ENCODE results near the gene LAIR2. TPM values are rescaled to one million over a fixed set of nuclear protein-coding genes. Genes with fewer than 3 reads are reported as not detected.
A peak's percentile ranks its signal among the peaks of the same experiment; 100 is the strongest.

The LAIR2 gene
- total and polyA plus RNA-seq, 8 donors: 0.30 TPM; not detected in 7

DNA sequence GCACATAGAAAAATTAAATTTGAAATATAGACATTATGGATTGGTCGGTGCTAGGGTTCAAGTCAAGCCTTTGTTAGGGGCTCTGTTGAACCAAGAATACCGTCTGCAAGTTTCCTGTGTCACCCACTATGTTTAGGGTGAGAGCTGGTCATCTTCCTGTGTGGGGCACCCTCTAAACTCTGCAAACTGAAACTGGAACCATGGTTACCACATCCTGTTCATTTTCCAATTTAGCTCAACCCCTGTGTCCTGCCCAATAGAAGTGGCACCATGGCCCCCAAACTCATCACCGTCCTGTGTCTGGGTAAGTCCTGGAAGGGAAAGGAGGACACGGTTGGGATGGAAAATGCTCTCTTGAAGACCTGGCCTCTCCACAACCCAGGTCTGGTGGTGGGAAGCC lies 29.9 kb downstream of the LAIR2 start:
- Histone ChIP-seq H3K4me3 (no peak overlapping the region), H3K27me3 (peaks cover 0 to 47% (median 6%) of the 10 kb centered on the region in 3 donors), H3K9me3 (no peaks in the 10 kb centered on the region), H3K27ac (no peak overlapping the region), H3K4me1 (no peaks in the 10 kb centered on the region), H3K36me3 (no peaks in the 10 kb centered on the region)
- WGBS, 5 donors: 63 to 77% (median 71%) methylated on average over 4 of the region's 4 CpGs
- TF ChIP-seq POLR2AphosphoS5 (IDR thresholded peaks at IDR 0.05) (no peak), EP300 (IDR thresholded peaks at IDR 0.05) (no peak), POLR2A (IDR thresholded peaks at IDR 0.05) (no peak)
- TF ChIP-seq, protein P1, sequence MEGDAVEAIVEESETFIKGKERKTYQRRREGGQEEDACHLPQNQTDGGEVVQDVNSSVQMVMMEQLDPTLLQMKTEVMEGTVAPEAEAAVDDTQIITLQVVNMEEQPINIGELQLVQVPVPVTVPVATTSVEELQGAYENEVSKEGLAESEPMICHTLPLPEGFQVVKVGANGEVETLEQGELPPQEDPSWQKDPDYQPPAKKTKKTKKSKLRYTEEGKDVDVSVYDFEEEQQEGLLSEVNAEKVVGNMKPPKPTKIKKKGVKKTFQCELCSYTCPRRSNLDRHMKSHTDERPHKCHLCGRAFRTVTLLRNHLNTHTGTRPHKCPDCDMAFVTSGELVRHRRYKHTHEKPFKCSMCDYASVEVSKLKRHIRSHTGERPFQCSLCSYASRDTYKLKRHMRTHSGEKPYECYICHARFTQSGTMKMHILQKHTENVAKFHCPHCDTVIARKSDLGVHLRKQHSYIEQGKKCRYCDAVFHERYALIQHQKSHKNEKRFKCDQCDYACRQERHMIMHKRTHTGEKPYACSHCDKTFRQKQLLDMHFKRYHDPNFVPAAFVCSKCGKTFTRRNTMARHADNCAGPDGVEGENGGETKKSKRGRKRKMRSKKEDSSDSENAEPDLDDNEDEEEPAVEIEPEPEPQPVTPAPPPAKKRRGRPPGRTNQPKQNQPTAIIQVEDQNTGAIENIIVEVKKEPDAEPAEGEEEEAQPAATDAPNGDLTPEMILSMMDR (IDR thresholded peaks at IDR 0.05): no peak
- peak in 1 of 2 donors; percentile 9 for DNase-seq
- intact Hi-C loops (cut with DNase I; ENCODE audit: low total_unique reads): no loop called here

DNA sequence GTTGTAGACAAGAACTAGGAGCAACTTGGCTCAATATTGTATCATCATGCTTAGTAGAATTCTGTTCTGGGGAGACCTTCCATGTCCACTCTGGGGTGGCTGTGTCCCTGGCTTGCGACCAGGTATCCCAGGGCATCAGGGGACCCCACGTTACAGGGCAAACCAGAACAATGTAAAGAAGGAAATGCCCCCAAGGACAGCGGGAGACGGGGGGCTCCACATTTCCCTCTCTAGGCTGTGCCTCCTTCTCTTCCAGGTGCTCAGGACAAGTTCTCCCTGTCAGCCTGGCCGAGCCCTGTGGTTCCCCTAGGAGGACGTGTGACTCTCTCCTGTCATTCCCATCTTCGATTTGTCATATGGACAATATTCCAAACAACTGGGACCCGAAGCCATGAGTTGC lies 30.8 kb downstream of the LAIR2 start:
- Histone ChIP-seq H3K36me3 (no peaks in the 10 kb centered on the region), H3K9me3 (no peaks in the 10 kb centered on the region), H3K27me3 (peaks cover 0 to 39% (median 6%) of the 10 kb centered on the region in 3 donors), H3K27ac (no peak overlapping the region), H3K4me1 (no peaks in the 10 kb centered on the region), H3K4me3 (no peak overlapping the region)
- no peak for DNase-seq
- TF ChIP-seq POLR2AphosphoS5 (IDR thresholded peaks at IDR 0.05) (no peak), POLR2A (IDR thresholded peaks at IDR 0.05) (no peak), EP300 (IDR thresholded peaks at IDR 0.05) (no peak)
- TF ChIP-seq, protein P1 (IDR thresholded peaks at IDR 0.05): no peak
- 71 to 87% (median 77%) methylated on average over 8 of the region's 8 CpGs for WGBS, 5 donors
- intact Hi-C loops (cut with DNase I; ENCODE audit: low total_unique reads): no loop called here

DNA sequence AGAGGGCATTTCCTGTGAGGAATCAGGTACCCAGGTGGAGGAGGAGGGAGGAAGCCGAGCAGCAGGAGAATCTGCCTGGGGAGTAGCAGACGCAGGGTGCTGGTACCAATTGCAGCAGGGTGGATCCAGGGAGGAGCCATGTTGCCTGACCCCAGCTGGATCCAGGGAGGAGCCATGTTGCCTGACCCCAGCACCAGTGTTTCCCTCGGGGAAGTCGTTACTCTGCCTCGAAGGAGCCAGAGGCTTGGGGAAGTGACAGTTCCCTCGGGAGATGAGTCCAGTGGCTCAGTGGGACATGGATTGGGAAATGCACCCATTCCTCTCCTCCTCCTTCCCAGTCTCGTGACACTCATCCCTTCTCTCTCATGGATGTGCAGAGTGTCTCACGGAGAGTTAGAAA lies 31.5 kb downstream of the LAIR2 start:
- H3K9me3 ChIP-seq: no peaks in the 10 kb centered on the region
- H3K27me3 ChIP-seq: peaks cover 0 to 37% (median 6%) of the 10 kb centered on the region in 3 donors
- TF ChIP-seq POLR2AphosphoS5 (IDR thresholded peaks at IDR 0.05) (no peak), POLR2A (IDR thresholded peaks at IDR 0.05) (no peak), EP300 (IDR thresholded peaks at IDR 0.05) (no peak)
- TF ChIP-seq, protein P1 (IDR thresholded peaks at IDR 0.05): no peak
- intact Hi-C loops (cut with DNase I; ENCODE audit: low total_unique reads): no loop called here
- no peaks in the 10 kb centered on the region for H3K36me3 ChIP-seq
- H3K4me1 ChIP-seq: no peaks in the 10 kb centered on the region
- no peak overlapping the region for H3K27ac ChIP-seq
- H3K4me3 ChIP-seq: no peak overlapping the region
- no peak for DNase-seq
- WGBS, 5 donors: 62 to 76% (median 67%) methylated on average over 8 of the region's 8 CpGs

DNA sequence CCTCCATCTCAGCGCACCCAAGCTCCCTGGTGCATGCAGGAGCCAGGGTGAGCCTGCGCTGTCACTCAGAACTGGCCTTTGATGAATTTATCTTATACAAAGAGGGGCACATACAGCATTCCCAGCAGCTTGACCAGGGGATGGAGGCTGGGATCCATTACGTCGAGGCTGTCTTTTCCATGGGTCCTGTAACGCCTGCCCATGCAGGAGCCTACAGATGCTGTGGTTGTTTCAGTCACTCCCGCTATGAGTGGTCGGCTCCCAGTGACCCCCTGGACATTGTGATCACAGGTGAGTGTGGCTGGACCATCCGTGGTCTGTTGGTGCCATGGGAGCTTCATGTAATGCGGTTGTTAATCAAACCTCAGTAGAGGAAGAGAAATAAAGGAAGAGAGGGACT lies 33.0 kb downstream of the LAIR2 start:
- intact Hi-C loops (cut with DNase I; ENCODE audit: low total_unique reads): no loop called here
- TF ChIP-seq, protein P1 (IDR thresholded peaks at IDR 0.05): no peak
- no peak for TF ChIP-seq EP300 (IDR thresholded peaks at IDR 0.05)
- TF ChIP-seq POLR2AphosphoS5 (IDR thresholded peaks at IDR 0.05): no peak
- TF ChIP-seq POLR2A (IDR thresholded peaks at IDR 0.05): no peak
- no peak for DNase-seq
- H3K4me1 ChIP-seq: no peaks in the 10 kb centered on the region
- H3K4me3 ChIP-seq: no peak overlapping the region
- no peaks in the 10 kb centered on the region for H3K36me3 ChIP-seq
- H3K27me3 ChIP-seq: peaks cover 0 to 42% (median 6%) of the 10 kb centered on the region in 3 donors
- no peak overlapping the region for H3K27ac ChIP-seq
- 79 to 87% (median 85%) methylated on average over 9 of the region's 9 CpGs for WGBS, 5 donors
- H3K9me3 ChIP-seq: no peaks in the 10 kb centered on the region
